ENCODE results near the gene FUT3. TPM values are rescaled to one million over a fixed set of nuclear protein-coding genes. Genes with fewer than 3 reads are reported as not detected.

The FUT3 gene
- total RNA-seq, 1 donor from 2014 or later: not detected

- DNase-seq (ENCODE audit: extremely low read depth, low read depth, low spot score): no peak
Observed at GRCh38 chr19:5803752-5804515, 47.3 kb downstream of the FUT3 start.

DNA sequence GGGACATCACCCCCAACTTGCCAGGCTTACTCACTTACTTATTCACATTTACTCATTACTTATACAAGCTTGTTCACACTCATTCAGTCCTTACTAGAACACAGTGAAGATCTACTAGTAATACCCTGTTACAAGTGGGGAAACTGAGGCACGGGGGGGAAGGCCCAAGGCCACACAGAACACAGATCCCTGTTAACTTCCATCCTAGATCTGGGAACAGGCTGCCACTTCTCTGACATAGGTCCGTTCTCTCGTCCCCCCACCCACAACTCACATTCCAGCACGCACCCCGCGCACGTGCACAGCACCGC is 47.9 kb downstream of the FUT3 start:
- no peak for DNase-seq (ENCODE audit: extremely low read depth, low read depth, low spot score)

DNA sequence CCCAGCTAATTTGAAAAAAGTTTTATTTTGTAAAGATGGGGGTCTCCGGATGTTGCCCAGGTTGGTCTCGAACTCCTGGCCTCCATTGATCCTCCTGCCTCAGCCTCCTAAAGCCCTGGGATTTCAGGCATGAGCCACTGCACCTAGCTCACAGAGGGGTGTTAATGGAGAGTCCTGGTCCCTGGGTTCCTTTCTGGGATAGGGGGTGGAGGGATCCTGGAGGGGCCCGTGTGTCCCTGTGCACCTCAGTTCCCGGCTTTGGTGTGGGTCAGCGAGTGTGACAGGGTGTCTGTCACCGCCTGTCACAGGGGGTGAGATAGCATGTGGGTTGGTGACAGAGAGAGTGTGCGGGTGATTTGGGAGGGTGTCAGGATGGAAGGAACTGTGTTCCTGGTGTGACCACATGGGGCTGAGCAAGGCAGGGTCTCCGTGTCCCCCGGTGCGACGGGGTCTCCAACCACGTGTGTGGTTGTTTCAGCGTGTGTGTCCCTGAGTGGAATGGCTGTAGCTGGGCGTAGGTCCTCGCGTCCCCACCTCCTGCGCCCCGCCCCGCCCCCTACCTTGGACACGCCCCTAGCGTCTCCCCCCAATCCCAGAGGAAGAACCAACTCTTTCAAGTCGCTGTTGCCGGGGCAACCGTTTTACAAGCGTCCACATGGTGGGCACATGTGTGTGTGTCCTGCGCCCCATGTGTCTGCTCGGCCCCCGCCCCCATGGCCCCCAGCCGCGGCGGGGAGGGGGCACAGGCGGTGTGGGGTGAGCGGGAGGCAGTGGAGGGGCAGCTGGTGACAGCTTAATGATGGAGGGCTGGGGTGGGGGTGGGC is 49.2 kb downstream of the FUT3 start:
- no peak for DNase-seq (ENCODE audit: extremely low read depth, low read depth, low spot score)

DNA sequence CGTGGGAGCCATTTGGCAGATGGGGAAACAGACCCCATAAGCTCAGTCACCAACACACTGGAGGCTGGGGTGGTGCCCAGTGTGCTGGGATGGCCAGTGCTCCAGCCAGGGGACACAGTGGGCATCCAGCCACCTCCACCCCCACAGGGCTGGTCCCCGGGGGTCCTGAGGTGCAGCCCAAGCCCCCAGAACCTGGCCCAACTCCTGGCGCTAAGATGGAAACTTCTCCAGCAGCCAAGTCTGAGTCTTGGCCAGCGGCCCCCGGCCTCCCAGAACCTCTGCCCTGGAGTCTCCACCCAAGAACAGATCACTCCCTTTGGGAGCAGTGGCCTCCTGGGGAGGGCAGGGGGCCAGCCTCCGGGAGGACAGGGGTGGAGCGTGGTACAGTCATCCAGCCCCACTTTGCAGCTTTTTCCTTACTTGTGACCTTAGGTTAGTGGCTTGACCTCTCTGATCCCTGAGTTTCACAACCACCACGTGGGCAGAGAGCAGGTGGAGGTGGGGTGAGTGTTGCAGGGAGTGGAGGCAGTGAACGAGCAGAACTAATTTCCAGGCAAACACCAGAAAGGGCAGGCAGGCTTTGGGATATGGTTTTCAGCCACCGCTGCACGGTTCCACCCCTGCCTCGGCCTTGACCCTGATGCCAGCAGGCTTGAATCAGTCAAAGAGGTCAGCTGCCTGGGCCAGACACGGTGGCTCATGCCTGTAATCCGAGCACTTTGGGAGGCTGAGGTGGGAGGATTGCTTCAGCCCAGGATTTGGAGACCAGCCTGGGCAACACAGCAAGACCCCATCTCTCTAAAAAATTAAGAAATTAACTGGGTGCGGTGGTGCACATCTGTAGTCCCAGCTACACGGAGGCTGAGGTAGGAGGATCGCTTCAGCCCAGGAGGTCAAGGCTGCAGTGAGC is 50.6 kb downstream of the FUT3 start:
- no peak for DNase-seq (ENCODE audit: extremely low read depth, low read depth, low spot score)

- DNase-seq (ENCODE audit: extremely low read depth, low read depth, low spot score): no peak
Observed at GRCh38 chr19:5799247-5800241, 51.7 kb downstream of the FUT3 start.

DNA sequence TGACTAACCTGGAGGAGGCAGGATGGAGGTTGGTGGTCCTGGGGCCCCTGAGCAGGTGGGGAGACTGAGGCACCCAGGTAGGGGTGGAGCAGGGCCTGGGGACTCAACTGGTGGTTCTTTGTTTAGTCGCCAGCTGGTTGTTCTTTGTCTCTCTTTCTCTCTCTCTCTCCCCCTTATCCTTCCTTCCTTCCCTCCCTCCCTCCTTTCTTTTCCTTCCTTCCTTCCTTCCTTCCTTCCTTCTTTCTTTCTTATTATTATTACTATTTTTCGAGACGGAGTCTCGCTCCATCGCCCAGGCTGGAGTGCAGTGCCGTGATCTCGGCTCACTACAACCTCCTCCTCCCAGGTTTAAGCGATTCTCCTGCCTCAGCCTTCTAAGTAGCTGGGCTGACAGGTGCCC is 53.0 kb downstream of the FUT3 start:
- no peak for DNase-seq (ENCODE audit: extremely low read depth, low read depth, low spot score)

- DNase-seq (ENCODE audit: extremely low read depth, low read depth, low spot score): no peak
Observed at GRCh38 chr19:5795382-5795919, 55.8 kb downstream of the FUT3 start.

DNA sequence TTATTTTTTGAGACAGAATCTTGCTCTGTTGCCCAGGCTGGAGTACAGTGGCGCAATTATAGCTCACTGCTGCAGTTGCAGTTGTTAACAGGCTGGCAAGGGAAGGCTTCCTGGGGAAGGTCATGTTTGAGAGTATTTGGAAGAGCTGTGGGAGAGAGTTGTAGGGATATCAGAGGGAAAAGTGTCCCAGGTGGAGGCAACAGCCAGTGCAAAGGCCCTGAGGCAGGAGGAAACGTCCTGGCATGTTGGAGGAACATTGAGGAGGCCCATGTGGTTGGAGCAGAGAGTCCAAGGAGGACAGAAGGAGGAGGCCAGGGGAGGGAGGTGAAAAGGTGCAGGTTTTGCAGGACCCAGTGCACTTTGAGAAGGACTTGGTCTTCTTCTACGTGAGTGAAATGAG is 58.1 kb downstream of the FUT3 start:
- no peak for DNase-seq (ENCODE audit: extremely low read depth, low read depth, low spot score)

Other genes starting within 250 kb of the FUT3 start
- 25.7 and 30.9 TPM in 2 replicates for gene SAFB2, start 228.7 kb downstream of the FUT3 start, total RNA-seq
- gene SAFB, start 228.4 kb downstream of the FUT3 start, total RNA-seq: 33.4 and 77.9 TPM in 2 replicates
- gene MICOS13, start 170.9 kb downstream of the FUT3 start, total RNA-seq: 62.1 and 64.9 TPM in 2 replicates
- 20.2 and 28.2 TPM in 2 replicates for gene HSD11B1L, start 170.4 kb downstream of the FUT3 start, total RNA-seq
- gene RPL36, start 161.2 kb downstream of the FUT3 start, total RNA-seq: 869 and 1,268 TPM in 2 replicates
- 75.9 and 123 TPM in 2 replicates for gene LONP1, start 131.3 kb downstream of the FUT3 start, total RNA-seq
- not detected in 2 replicates for gene CATSPERD, start 130.8 kb downstream of the FUT3 start, total RNA-seq
- 0.29 and 0.76 TPM in 2 replicates for gene PRR22, start 66.7 kb downstream of the FUT3 start, total RNA-seq
- gene DUS3L, start 60.3 kb downstream of the FUT3 start, total RNA-seq: 15.2 and 32.7 TPM in 2 replicates
- not detected in 2 replicates for gene NRTN, start 46.4 kb downstream of the FUT3 start, total RNA-seq
- not detected in 2 replicates for gene FUT6, start 11.7 kb downstream of the FUT3 start, total RNA-seq
- not detected in 2 replicates for gene FUT5, start 19.1 kb upstream of the FUT3 start, total RNA-seq
- 251 and 297 TPM in 2 replicates for gene NDUFA11, start 52.3 kb upstream of the FUT3 start, total RNA-seq
- 3.2 and 6.1 TPM in 2 replicates for gene VMAC, start 53.4 kb upstream of the FUT3 start, total RNA-seq
- gene CAPS, start 62.8 kb upstream of the FUT3 start, total RNA-seq: 3.7 and 8.4 TPM in 2 replicates
- gene RANBP3, start 126.7 kb upstream of the FUT3 start, total RNA-seq: 49.5 and 76.5 TPM in 2 replicates